Retina (tissue), 1 donor: Measurements from ENCODE around the gene EVX2.

Experiments used
- DNase-seq: peaks from one replicate; pipeline ENCODE4 v3.0.0-alpha.2; 2016

The EVX2 gene

DNA sequence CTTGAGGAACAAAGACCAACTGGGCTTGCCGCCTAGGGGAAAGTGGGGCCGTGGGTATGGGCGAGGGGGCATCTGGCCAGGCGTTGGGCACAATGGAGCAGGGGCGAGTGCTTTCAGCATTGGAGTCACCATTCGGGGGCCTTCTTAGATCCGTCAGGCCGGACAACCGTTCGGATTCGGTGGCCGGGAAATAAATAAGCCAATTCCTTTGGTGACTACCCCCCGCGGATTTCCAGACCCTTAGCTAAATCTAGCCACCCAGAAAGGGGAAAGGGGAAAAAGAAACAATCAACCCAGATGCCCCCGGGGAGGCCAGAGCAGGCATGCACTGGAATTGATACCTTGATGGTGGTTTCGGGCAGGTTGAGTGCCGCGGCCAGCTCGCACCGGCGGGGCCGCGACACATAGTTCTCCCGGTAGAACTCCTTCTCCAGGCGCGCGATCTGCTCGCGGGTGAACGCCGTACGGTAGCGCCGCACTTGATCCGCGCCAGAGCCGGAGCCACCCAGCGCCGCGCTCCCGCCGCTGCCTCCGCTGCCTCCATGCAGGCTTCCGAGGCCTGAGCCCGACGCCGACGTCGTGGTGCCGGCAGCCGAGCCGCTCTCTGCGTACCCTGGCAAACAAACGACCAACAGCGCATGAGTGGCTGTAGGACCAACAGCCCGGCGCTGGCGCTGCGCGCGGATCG lies 1.8 kb downstream of the EVX2 start:
- peak; percentile 87 for DNase-seq

DNA sequence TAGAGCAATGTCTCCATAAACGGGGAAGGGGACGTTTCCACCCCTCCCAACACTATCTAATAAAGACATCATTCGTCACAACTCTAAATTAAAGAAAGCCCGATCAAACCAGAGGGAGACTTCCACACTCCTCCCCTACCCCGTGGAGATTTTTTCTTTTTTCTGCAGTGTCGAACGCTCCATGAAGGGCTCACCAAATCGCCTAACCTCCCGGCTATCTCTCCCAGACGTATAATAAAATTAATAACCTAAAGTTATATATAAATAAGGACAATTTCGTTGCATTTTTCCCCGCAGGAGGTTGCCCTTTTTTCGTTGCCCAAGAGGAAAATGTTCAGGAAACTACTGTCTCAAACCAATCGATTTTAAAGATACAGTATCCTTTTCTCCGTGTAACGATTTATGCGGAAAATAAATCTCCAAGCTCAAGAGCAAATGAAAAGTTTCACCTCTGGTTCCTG lies 2.4 kb downstream of the EVX2 start:
- no peak for DNase-seq

DNA sequence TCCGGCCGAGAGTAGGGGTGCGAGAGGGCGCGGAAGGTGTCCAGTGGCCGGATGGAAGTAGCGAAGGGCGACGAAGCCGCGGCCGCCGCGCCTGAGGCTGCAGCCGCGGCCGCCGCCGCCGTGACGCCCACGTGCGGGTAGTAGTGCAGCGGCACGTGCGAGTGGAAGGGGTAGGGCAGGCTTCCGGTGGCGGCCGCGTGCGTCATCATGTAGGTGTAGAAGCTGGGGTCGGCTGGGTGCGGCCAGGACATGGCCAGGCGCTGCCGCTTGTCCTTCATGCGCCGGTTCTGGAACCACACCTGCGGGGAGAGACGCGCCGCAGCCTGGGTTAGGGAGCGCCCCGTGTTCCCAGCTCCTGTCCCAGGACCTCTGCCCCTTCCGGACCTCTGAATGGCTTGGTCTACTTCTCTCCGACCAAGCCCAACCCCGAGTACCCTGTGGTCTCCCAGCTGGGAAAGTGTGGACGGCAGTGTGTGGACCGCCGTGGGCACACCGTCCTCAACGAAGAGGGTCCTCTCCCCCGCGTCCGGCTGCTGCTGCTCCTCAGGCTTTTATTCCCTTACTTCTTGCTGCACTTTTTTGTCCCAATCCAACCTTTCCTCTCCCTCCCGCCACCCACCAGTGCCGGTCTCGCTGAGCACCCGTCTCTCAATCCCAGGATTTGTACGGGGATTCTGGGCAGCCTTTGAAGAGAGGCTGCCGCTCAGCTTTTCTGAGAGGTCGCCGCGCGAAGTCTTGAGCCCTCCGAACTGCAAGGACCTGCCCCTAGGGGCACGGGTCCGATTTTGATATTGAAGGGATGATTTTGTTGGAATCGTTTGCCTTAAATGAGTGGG lies 3.0 kb downstream of the EVX2 start:
- DNase-seq: peak; percentile 85

DNA sequence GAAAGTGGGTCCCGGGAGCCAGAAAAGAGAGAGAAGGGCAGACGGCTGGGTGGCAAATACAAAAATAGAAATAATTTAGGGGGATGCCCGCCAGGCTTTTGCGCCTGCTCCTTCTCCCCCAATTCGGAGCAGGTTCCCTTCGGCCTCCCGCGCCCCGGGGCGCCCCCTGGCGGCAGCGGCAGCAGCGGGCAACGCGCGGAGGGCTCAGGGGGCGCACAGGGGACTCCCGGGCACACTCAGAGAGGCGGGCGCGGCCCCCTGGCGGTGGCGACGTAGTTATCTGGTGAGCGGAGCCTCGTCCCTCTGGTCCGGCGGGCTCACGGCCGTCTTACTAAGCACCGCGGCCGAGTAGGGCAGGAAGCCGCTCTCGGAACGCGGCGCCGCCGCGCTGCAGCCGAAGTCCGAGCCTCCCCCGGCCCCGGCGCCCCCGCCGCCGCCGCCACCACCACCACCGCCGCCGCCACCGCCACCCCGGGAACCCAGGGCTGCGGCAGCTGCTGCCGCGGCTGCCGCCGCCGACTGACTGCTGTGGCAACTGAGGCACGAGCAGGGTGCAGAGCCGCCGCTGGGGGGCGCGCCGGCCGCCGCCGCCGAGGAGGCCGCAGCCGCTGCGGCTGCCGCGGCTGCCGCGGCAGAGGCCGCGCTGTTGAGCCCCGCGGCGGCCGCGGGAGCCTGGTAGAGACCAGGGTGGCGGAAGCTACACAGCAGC lies 3.8 kb downstream of the EVX2 start:
- peak; percentile 84 for DNase-seq

DNA sequence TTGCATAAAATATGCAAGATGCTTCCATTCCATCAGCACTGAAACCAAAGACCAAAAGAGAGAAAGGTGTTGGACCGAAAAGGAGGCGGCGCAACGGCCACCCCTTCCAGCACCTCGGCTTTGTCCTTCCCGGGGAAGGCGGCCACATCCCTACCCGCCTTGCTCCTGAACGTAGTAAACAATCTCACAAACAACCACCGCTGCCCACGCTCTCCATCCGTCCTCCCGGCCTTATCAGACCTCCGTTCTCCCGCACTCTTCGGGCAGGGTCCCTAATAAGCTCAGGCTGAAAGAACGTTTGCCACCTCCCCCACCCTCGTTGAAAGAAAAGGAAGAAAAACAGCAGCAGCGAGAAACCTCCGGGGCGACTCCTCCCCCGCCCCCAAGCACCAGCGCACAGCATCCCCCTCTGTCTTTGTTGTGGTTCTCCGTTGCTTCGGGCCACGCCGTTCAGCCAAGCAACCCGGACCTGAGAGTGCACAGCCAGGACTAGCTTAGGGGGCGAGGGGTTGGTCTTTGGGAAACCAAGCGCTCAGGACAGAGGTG lies 4.4 kb downstream of the EVX2 start:
- DNase-seq: no peak

DNA sequence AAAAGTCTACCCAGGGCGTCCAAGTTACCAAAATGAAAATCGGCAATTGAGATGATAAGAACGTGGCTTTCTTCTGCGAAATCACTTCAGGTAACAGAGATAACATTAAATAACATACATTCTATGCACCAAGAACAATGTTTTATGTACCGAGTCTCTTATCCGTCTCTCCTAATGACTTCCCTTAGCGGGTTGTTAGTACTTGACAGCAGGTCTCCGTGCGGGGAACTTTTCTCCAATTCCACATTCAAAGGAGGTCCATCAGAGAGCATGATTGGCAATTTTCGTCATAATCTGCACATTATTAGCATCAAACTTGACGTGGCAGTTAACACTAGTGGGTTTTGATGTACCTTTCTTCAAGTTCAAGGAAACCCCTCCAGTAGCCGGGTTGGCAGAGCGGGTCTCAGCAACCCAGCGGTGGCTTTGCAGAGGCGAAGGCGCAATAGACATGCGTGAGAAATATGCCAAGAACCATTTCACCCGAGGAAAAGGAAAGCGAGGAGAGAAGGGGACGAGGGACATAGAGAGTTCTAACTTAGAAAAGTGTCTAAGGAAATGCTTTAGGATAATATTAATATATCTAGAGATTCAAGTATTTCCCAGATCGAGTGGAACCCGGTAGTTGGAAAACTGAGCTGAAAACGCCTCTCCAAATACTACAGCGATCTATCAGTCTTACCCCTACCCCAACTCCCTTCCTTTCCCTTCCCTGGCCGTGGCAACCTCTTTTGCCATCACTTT lies 5.0 kb downstream of the EVX2 start:
- DNase-seq: peak; percentile 67

DNA sequence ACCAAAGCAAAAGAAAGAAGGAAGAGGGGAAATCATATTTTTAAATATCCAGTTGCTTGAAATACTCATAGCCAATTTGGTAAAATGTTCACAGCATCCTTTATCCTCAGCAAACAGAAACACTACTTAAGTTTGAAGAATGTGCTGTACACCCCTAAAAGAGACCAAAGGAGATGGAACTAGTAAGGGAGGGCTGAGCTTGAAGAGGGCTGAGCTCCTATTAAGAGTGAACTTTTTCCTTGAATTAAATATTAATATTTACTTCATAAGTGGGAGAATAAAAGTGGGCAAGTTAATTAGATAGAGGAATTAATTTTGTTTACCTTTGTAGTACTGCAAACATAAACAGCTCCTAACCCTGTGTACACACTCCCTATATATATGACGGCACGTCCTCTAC lies 7.0 kb downstream of the EVX2 start:
- no peak for DNase-seq

DNA sequence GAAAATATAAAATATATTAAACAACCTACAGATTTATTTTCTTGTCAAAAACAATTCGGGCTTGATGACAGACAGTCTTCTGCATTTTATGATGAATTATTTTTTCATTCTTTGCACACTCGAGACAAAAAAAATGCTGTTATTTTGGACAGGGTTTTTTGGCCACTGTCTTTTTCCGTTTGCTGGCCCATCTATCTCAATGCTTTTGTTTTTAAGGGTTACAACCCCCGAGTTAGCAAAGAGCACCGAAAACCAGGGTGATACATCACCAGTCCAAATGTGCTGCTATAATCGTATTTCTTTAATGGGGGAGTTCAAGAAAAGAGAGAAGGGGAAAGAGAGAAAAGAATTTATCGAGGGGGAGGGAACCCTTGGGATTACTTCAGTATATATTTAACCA lies 7.7 kb downstream of the EVX2 start:
- DNase-seq: peak; percentile 45

DNA sequence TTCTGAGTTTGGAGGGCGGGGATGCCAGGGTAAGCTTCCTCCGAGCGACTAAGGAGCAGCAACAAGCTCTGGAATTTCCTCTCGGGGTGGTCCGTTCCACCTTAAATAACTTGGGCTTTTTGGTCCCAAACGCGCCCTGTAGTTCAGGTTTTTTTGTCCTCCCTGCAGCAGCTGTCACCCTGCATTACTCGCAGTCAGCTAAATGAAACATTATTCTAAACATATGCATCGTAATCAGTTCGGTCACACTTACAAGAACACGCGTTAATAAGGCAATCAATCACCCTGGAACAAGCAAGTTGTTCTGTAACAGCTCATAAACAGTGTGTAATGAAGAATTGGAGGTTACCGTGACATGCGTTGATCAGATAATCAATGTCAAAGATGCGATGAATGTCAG lies 8.3 kb downstream of the EVX2 start:
- peak; percentile 72 for DNase-seq

DNA sequence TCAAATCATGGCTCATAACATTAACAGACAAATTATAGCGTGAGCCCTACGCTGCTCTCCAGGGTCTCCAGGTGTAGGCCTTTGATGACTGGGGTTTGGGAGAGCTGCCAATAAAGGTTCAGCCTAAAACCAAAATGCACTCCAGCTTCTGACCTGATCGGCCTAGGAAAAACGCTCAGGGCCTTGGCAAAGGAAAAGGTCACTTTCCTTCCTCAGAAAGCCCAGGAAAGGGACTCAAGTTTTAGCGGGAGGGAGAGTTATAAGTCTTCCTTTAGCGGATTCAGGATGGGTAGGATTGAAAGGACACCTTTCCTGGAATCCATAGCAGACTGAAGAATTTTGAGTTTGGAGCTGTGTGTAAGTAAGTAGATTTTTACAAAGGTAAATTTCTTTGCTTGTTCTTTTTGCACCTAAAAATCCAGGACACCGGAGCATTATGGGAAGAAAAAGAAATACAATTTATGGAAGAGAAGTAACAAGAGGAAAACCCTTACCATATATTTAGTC lies 8.8 kb downstream of the EVX2 start:
- peak; percentile 43 for DNase-seq

DNA sequence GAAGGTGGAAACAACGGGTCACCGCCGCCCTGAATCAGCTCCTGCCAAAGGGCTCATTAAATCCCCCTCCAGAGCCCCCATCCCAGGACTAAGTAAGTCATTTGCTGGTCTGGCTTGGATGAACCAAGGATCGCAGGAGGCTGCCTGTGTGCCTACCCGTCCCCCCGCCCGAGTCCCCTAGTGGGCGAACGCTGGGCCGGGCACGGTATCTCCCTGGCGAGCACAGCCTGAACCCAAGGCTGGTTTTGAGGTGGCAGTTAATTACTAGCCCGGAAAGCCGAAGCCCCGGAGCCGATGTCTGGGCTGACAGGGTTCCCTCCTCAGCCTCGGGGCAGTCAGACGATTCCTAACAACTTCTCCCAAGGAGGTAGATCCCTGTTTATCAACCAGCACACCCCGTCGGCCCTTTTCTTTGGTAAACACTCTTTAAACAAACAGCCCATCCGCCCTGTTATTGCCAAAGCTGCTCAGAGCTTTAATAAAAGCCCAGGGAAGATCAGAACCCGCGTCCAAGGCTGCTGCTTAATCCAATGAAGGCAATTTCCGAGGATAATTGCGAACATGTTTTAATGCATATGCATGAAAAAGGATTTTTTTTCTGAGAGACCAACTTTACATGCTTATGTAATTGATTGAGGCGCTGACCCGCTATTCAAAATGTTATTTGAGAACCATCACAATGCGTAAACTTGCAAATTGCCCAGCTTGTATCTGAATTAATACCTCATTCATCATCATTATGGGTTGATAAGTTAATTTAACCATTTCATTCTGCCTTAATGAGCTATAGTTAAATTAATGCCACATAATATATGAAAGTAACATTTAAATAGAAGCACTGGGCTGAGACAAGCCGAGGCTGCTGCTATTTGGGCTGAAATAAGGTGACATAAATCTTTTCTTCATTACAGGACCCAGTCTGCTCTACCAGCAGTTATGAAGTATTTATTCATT lies 10.5 kb downstream of the EVX2 start:
- DNase-seq: peak; percentile 63

DNA sequence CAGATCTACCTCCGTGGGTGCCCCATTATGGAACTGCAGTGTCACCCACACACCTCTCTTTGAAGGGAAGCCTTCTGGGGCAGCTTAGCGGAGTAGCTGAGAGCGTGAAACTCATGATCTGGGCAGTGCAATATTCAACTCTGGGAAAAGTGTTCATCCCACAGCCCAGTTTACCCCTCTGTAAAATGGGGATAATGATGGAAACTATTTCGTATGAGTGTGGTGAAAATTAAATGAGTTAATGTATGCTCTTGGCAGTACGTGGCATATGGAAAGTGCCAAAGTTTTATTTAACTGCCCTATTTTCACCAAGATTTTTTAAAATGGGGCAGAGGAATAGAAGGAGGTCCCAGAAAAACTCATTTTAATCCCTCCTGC lies 11.5 kb downstream of the EVX2 start:
- peak; percentile 9 for DNase-seq

DNA sequence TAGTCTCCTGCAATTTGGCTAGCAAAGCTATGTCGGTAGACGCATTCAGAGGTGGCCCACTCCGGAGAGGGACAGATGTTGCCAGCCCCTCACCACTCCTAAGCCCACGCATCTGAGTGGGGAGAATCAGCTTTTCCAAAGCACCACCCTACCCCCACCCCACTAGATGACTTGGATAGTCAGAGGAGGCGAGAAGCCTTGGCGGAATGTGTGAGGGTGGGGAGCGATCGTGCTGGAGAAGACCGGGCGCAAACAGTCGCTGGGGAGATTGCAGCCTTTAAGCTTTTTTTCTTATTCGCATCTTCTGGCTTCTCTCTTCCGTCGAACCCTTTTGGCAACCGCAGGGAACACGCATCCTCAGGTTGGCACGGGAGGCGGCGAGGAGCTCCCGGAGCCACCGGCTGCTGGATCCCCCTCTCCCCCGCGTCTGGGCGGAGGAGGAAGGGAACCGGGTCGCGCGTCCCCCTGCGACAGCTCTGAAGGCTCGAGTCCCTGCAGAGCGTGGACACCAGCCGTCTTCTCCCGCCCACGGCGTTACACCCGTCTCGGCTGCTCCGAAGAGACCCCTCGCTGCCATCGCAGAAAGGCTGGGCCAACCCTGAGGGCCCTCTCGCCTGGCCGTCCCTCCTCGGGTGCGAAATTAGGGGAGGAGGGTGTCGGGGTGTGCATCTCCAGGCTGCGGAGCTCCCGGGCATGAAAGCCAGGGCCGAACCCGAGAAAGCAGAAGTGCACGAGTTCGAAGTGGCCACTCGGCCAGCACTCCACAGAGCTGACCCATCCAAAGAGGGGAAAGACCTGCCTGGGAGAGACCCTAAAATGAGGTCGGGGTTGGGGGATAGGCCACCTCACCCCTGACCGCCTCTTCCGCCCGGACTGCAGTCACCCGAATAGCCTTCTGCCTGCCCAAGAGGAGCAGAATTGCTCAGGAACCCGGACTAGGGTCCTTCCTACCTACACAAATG lies 12.2 kb downstream of the EVX2 start:
- DNase-seq: peak; percentile 59

DNA sequence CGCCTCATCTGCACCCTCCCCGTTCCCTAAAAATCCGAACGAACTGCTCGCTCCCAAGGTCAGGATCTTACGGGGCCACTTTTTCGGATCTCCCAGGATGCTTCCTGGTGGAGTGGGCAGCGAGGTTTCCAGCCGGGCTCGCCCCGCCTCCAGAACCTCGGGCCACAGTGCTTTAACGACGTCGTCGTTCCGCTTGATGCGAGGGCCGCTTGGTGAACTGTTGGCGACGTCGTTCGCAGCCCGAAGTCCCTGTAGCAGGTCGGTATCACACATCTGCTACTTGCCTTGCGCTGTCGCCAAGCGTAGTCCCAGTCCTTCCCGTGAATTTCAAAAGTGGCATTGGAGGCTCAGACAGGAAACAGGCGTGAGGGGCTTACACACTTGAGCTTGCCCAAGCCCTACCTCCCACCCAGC lies 15.3 kb downstream of the EVX2 start:
- DNase-seq: peak; percentile 67

DNA sequence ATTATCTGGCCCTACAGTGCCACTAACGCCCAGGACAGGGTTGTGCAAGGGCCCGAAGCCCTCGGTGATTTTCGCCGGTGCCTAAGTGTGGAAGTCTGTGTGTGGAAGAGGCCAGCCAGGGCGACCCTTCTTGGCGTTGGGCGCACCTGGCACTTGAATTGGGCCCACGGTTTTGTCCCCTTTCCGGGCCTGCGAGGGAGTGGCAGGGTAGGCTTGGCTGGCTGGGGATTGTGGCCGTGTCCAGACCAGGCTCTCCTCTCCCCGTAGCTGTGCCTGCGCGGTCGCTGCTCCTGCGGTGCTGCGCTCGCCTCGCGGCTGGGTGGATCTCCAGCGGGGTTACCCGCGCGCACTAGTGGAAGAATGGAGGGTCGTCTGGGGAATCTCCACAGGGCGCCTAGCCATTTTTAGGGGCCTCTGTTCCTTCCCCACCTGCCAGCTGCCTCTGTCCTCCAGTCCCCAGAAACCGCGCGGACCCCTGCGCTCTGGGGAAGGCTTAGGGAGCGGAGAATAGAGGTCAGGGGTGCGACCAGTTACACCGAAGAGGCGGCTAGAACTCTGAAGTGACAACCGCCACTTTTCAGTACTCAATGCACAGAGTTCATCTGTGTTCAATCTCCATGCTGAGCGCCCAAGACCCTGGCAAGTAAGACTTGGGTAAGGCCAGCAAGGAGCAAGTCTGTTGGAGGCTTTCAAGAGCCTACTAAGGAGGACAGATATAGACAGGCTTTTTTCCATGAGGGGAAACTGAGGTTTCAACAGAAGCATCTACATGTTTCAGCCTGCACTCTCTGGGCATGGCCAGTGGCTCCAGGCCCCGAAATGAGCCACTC lies 16.0 kb downstream of the EVX2 start:
- DNase-seq: peak; percentile 81

DNA sequence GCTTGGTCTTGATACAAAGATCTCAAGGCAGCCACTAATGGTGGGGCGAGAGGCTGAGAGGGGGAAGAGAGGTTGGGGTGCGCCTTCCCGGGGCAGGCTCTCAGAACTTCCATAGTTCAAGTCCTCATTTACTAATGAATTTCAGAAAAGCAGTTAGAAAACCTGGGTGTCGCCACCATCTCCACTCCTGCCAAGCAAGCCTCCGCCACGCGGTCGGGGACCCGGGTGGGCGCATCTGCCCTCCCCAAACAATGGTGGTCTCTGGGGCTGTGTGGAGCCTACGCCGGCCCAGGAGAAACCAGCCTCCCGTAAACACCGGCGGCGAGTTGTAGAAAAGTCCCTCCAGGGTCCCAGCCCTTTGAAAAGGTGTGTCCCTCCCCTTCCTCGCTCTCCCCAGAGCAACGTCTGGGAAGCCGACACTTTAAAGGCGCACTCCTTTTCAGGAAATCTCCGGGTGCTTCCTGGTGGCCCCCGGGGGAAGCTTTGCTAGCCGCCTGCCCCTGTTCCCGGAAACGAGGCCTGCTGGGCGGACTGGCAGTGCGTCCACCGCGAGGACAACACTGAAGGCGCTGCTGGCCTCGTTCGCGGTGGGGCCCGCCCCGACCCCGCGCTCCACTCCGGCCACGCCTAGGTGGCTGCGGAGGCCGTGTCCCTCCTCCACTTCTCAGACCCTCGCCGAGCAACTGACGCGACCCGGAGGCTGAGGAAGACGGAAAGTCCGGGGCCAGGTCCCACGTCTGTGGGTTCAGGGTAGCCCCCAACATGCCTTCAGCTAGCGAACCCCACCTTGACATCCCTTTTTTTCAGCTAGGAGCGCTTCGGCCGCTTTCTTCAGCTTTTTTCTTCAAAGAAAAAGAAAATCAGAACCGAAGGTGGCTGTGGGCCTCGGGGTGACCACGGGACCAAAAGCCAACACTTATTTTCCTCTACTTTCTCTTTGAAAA lies 16.8 kb downstream of the EVX2 start:
- peak; percentile 75 for DNase-seq

DNA sequence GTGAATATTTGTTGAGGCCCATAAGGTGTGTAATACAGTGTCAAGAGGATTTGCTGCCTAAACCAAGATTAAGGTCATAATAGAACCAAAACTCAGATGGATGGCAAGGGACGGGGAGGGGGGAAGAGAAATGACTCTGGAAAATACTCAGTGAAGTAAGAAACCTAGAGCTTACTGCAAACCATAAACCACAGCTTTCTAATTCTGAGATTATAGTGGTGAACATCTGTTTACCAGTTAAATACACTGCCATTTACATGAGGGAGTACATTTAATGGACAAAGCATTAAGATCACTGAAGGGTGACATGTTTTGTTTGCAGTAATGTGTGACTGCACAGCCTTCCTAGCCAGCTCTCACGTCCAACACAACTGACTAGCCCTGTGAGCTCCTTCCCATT lies 19.8 kb downstream of the EVX2 start:
- no peak for DNase-seq

DNA sequence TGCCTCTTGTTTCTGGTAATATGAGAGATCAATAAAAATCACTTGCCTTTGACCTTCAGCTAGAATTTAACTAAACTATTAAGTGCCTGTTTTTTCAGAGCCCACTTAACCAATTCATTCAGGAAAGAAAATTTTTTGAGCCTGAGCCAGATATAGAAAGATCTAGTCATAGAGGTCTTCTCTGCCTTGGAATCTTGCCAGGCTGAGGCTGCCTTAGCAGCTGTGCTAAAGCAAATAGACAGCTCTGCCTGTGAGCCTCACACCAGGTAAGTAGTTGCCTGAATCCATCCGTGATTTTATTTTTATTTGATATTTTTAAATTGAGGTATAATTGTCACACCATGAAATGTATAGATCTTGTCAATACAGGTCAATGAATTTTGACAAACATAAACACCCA lies 27.4 kb downstream of the EVX2 start:
- DNase-seq: no peak
